Hematopoietic multipotent progenitor cell treated with erythropoietin and hydrocortisone succinate and interleukin-3 and kit ligand, for 8 days (in vitro differentiated cells): ENCODE results near the gene SLC4A9.
"Not testable (repeated sequence)": the region's sequence is repeated elsewhere in the genome, so short reads cannot be mapped to it uniquely, and the experiment has no call there.

Experiments
- DNase-seq: peaks from one replicate; pipeline ENCODE4 v3.0.0-alpha.2; 2015

SLC4A9 gene

GRCh38 chr5:140338908-140339307 lies 21.1 kb upstream of the SLC4A9 start:
- DNase-seq, result no peak

GRCh38 chr5:140339636-140340035 lies 20.4 kb upstream of the SLC4A9 start:
- DNase-seq, result no peak

DNA sequence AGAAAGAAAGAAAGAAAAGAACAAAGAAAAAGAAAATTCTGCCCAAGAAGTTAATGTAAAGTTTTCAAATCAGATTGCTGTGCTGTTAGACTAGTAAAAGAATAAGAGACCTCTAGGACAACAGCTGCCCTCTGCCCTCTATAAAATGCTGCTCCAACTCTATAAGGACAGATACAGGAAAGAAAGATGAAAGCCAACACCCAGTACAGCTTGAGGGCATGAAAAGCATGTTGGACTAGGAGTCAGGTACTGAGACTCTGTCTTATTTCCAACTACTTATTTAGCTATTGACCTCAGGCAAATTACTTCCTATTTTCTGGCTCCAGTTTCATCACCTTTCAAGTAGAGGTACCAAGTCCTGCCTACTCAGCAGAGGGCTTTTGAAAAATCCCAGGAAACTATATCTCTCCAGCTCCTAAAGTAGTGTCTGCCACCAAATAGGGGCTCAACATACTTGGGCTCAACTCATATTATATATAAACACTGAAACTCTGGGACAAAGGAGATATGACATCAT lies 19.3 kb upstream of the SLC4A9 start:
- no peak for DNase-seq

DNA sequence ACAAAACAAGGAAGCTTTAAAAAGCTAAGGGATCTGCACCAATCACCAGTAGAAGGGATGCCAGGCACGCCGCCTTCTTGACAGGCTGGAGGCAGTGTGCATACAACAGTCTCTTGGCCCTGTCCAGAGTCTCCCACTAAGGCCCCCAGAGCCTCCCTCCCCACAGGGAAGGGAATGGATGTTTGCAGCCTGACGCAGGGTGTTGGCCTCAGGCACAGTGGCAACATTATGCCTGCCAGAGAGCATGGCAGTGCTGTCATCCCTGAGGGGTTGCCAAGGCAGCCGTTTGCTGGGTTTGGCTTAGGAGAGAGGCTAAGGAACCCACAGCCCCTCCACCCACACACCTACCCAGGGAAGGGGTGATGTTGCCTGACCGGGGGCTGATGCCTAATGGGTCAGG lies 18.4 kb upstream of the SLC4A9 start:
- DNase-seq, result no peak

DNA sequence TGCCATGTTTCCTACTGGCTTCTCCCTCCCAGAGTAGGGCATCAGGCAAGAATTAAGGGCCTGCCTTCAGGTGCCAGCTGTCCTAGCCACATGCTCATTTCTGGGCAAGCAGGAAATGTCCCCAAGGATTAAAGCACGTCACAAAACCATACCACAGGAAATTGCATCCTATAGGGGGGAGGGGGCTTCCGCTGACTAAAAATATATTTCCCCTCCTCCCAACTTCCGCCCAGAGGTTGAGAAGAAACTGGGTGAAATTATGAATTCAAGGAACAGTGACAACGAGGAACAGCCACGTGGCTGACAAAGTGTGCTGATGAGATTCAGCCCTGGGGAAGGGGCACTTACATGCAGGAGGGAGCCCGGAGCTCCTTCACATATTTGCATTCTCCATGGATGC lies 17.7 kb upstream of the SLC4A9 start:
- no peak for DNase-seq

GRCh38 chr5:140342896-140343295 lies 17.1 kb upstream of the SLC4A9 start:
- no peak for DNase-seq

GRCh38 chr5:140343849-140344248 lies 16.1 kb upstream of the SLC4A9 start:
- DNase-seq, result not testable (repeated sequence)

DNA sequence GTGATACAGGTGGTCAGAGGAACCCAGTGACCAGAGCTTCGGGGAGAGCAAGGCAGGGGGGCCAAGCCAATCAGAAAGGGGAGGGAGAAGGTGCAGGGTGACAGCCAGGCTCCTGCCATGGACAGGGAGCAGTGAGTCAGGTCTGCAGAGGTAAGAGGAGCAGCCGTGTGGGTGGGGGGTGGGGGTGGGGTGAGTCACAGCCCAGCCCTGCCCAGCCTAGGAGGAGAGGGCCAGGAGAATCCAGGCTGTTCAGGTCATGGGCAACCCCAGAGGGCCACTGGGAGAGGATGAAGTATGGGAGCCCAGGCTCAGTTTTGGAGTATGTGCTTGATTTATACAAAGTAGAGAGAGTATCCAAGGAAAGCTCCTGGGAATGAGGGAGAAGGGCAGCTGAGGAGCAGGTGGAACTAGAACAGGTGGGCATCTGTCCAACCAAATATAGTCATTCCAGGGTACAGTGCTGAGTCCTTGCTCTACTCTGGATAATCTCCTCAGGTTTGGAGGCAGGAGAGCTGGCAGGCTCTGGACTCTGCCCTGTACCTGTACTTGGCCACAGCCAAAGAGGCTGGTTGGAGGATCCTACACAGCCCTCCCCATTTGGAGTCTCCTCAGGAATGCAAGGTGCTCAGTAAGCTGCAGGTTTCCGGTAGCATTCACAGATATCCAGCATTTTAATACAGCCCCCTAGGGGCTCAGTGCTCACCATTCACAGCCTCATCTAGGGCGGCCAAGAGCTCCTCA lies 15.1 kb upstream of the SLC4A9 start:
- no peak for DNase-seq

DNA sequence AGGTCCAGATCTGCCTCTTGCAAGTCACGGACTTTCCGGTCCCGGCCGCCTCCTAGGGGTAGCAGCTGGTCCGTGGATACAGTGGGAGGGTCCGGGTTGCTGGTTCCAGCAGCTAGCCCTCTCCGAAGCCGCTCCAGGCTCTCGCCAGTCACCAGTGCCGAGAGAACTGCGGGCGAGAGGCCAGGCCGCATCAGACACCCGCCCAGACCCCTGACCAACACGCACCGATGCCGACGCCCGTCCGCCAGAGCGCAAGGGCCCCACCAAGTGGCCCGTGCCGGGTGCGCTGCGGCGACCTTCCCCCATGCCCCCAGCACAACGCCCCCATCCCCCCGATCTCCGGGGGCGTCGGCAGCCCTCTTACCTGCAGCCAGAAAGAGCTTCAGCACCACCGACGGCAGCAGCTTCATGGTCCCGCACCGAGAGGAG lies 14.1 kb upstream of the SLC4A9 start:
- DNase-seq, result no peak

- DNase-seq, result peak; percentile 59
Measured at GRCh38 chr5:140346348-140347221, 13.4 kb upstream of the SLC4A9 start, which contains the start of gene HBEGF. HBEGF (minus strand) TSS chr5:140346603; CDS start chr5:140346328, 275 bp downstream.

GRCh38 chr5:140347360-140347759 lies 12.6 kb upstream of the SLC4A9 start:
- no peak for DNase-seq

DNA sequence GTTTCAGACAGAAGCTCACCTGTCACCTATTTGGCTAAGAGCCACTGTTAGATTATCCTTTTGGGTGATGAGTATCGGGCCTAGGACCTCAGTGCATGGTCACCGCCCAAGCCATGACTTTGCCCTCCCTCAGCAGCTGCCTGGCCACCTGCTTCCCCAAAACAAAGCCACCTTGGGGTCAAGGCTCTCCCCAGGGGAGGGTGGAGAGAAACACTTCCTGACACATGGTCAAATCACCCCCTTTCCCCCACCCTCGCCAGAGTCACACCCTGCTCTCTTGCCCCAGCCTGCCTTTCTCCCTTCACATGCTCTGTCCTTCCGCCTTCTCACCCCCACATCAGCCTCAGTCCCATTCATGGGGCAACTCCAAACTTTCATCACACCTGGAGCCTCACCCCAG lies 11.9 kb upstream of the SLC4A9 start:
- no peak for DNase-seq

- DNase-seq, result no peak
Measured at GRCh38 chr5:140349244-140349643, 10.8 kb upstream of the SLC4A9 start.

DNA sequence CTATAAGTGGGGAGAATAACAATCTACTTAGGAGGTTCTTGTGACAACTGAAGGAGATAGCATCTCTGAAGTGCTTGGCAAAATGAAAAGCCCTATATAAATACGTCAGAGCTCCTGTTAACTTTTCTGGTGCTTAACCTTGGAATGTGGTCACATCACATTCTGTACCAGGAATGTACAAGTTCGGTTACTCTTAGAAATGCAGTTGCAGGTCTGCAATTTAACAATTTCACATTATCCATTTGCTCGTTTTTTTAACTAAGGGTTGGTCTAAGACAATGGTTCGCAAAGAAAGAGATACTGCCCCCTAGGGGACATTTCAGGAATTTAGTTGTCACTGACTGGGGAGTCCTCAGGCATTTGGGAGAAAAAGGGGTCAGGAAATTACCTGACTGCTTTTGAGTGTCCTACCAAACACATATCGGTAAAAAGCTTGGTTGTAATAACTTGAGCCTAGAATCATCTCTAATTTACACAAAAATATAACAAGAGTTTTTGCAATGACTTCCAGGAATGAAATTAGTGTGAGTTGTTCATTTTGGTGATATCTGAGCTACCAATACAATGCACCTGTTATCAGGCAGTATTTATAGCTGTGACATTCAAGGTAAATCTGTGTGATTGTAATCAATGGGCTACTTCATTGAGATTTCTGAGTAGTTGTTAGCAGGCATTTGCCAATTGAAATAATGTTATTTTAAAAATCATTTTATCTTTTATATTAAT lies 8.2 kb upstream of the SLC4A9 start:
- DNase-seq, result peak; percentile 85

DNA sequence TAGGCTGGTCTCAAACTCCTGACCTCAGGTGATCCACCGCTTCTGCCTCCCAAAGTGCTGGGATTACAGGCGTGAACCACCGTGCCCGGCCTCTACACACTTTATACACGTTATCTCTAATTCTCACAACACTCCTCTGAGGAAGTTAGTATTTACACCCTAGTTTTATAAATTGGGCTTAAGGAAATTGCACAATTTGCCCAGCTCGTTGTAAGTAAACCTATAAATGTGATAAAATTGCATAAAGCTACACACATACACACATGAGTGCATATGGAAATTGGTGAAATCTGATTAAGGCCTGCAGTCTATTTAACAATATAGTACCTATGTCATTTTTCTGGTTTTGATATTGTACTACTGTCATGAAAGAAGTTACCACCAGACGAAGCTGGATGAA lies 4.4 kb upstream of the SLC4A9 start:
- DNase-seq, result no peak

- DNase-seq, result no peak
Measured at GRCh38 chr5:140356853-140357725, 2.9 kb upstream of the SLC4A9 start.

DNA sequence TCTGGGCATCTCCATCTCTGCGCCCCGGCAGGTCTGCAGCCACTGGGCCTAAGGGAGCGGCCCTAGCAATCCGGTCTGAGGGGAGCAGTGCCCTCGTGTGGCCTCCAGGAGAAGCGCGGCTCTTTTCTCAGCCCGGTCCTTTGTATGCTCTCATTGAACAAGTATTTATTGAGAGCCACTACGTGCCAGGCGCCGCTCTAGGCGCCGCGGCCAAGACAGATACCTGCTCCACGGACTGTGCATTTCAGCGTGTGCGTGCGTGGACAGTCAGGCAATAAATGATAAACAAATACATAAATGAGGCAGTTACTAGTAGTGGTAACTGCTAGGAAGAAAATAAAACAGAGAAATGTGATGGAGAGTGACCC lies 2.3 kb upstream of the SLC4A9 start:
- DNase-seq, result peak; percentile 82

- DNase-seq, result no peak
Measured at GRCh38 chr5:140358738-140359310, 1.2 kb upstream of the SLC4A9 start.

- DNase-seq, result no peak
Measured at GRCh38 chr5:140360681-140361479, 886 bp downstream of the SLC4A9 start.

DNA sequence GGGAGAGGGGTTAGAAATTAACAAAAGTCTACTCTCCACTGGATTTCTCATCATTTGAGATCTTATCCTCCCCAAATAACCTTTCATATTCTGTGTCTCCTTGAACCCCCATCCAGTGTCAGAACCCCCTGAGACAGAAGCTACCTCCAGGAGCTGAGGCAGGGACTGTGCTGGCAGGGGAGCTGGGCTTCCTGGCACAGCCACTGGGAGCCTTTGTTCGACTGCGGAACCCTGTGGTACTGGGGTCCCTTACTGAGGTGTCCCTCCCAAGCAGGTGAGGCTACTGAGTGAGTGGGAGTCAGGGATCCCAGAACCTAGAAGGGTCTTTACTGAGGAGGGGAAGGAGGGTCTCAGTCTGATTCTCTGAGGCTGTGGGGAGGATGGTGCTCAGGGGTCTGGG lies 1.9 kb downstream of the SLC4A9 start:
- no peak for DNase-seq

DNA sequence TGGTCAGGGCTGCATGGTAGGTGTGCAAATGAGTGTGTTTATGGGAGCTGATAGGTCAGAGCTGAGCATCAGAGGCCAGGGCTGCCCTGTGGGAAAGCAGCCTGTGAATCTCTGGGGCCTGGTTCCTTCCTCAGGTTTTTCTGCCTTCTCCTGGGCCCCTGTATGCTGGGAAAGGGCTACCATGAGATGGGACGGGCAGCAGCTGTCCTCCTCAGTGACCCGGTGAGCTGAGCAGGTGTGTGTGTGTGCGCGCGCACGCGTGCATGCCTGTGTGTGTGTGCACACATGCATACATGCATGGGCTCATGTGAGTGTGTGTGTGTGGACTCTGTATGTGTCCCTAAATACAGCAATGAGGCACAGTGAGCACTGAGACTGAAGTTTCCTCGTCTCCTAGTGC lies 2.3 kb downstream of the SLC4A9 start:
- no peak for DNase-seq
